Natural killer cell treated with Interleukin-12 subunit alpha and Interleukin-12 subunit beta and Interleukin-15 and Interleukin-18, amount 100 ng/mL, for 72 hours (primary cell): ENCODE data around the gene ATP5PB. TPM values are rescaled to one million over a fixed set of nuclear protein-coding genes. Genes with fewer than 3 reads are reported as not detected.

Source experiments
- ATAC-seq, 2 donors: fragments of 150-1000 bp; cut with Tn5 transposase in 1 of 2; sonication (Bioruptor Pico), chemical (Tn5 transposase) in 1 of 2; 2 replicates each; pipeline ENCODE4 v1.10.0; 2021
- DNase-seq: peaks from one replicate; pipeline ENCODE4 v3.0.0; 2022; ENCODE audit warnings: low spot score
- H3K27ac Mint-ChIP-seq, 2 donors: 1 replicate in 1 of 2; 2 replicates in 1 of 2; pipeline ENCODE4 v1.8.0; 2022; ENCODE audit warnings: mixed read lengths in 2 of 2, mild to moderate bottlenecking in 1 of 2, moderate library complexity in 1 of 2
- H3K27me3 Mint-ChIP-seq, 2 donors: 1 replicate in 1 of 2; 2 replicates in 1 of 2; pipeline ENCODE4 v1.8.0; 2022; ENCODE audit warnings: mixed read lengths in 2 of 2
- H3K36me3 Mint-ChIP-seq: one replicate; pipeline ENCODE4 v1.8.0; 2022; ENCODE audit warnings: mixed read lengths
- H3K4me1 Mint-ChIP-seq, 2 donors: 1 replicate in 1 of 2; 2 replicates in 1 of 2; pipeline ENCODE4 v1.8.0; 2022; ENCODE audit warnings: low read depth in 2 of 2, mixed read lengths in 2 of 2, mild to moderate bottlenecking in 1 of 2
- H3K4me3 Mint-ChIP-seq: one replicate; pipeline ENCODE4 v1.8.0; 2022; ENCODE audit warnings: mixed read lengths
- H3K9me3 Mint-ChIP-seq: 2 replicates; pipeline ENCODE4 v1.8.0; 2022; ENCODE audit warnings: mixed read lengths
- total RNA-seq, 2 donors: library from RNA; stranded (reverse); gene quantifications; one replicate each; pipeline ENCODE4 v1.2.3, GENCODE V29; 2022

ATP5PB gene
- total RNA-seq, 2 donors from 2014 or later = 188 to 272 TPM

DNA sequence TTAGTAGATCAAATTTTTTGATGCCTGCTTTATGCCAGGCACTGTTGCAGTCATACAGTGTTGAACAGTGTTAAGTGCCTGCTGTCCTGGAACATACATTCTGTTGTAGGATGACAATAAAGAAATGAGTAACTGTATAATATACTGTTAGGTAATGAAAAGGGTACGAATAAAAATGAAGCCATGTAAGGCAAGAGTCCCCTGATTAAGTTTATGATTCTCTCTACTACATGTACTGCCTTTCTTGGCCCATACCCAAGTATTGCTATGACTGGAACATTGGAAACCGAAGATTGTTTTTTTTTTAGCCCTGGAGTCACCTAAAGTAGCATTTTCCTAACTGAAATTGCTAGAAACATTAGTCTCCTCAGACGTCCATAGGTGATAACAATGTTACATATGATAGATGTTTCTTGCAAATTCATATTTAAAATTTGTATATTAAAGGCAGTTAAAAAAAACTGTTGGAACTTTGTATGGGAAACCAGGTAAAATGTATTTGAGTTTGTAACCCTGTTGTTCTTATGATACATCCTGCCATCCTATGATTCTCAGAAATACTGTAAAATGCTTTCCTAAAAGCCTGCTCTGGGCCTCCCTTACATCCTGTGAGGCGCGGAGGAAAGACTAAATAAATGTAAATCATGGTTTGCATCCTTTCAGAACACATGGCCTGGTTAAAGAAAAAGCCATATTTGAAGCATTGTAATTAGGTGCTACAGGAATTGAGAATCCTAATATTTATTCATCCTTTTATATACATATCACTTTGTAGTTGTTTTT lies 5.8 kb downstream of the ATP5PB start:
- ATAC-seq = peak in 1 of 2 donors; percentile 78
- peaks cover 34% of the 10 kb centered on the region for H3K36me3 Mint-ChIP-seq
- H3K27me3 Mint-ChIP-seq = no peaks in the 10 kb centered on the region
- peak overlapping the region; percentile 23 to 76 for H3K27ac Mint-ChIP-seq
- H3K9me3 Mint-ChIP-seq = no peaks in the 10 kb centered on the region
- H3K4me1 Mint-ChIP-seq = peaks cover 41 to 47% of the 10 kb centered on the region in 2 donors
- no peak for DNase-seq
- peak overlapping the region; percentile 60 for H3K4me3 Mint-ChIP-seq

DNA sequence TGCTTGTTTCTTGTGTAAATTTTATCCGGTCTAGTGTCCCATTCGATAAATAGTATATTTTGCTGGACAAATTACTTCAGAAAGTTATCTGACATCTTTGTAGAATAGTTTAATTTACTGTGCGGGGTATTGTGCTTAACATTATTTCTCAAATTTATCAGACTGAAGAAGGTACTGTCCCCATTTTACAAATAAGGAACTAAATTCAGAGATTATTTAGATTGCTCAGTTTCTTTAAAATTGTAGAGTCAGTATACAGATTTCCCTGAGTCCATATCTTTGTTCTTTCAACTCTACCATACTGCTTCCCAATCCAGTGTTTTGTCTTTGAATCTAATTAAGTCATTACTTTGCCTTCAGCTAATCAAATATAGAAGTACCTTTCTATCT lies 6.4 kb downstream of the ATP5PB start:
- DNase-seq (no peak), ATAC-seq (no peak)
- H3K27me3 Mint-ChIP-seq = no peaks in the 10 kb centered on the region
- peak overlapping the region; percentile 60 for H3K4me3 Mint-ChIP-seq
- H3K36me3 Mint-ChIP-seq = peaks cover 35% of the 10 kb centered on the region
- no peaks in the 10 kb centered on the region for H3K9me3 Mint-ChIP-seq
- H3K4me1 Mint-ChIP-seq = peaks cover 40 to 41% of the 10 kb centered on the region in 2 donors
- H3K27ac Mint-ChIP-seq = peak overlapping the region; percentile 23 to 76

DNA sequence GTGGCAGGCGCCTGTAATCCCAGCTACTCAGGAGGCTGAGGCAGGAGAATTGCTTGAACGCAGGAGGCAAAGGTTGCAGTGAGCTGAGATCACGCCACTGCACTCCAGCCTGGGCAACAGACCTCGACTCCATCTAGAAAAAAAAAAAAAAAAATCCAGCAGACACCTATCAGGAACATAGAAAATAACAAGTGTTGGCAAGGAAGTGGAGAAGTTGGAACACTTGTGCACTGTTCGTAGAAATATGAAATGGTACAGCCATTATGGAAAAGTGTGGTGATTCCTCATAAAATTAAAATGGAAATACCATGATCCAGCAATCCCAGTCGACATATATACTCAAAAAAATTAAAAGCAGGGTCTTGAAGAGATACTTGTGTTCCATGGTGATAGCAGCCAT lies 12.5 kb downstream of the ATP5PB start:
- ATAC-seq (no peak), DNase-seq (no peak)
- Mint-ChIP-seq H3K27me3 (no peaks in the 10 kb centered on the region), H3K4me1 (peaks cover 2 to 10% of the 10 kb centered on the region in 2 donors), H3K4me3 (no peak overlapping the region), H3K9me3 (no peaks in the 10 kb centered on the region), H3K27ac (no peak overlapping the region), H3K36me3 (peaks cover 37% of the 10 kb centered on the region)

DNA sequence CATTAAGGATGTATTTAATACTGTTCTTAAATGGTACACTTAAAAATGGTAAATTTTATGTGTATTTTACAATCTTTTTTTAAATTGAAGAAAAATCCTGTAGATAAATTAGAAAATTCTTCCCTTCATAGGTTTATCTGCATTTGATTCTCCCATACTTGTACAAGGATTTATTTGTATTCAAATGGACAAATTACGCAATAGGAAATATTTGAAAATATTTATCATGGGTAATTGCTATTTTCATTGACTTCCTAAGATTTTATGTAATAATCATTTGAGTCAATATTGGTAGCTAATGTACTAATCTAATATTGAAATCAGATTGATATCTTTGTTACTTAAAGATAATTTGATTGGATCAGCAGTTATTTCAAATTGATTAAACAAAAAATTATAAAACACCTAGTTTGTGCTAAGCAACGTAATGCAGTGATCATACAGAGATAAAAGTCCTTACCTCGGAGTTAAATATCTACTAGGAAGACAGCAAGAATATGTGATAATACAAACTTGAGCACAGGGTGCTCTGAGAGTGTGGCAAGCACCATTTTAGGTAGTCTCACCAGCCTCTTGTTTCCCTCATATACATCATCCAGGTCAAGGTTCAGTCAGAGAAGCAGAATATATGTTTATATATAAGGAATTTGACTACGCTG lies 13.2 kb downstream of the ATP5PB start:
- Mint-ChIP-seq H3K4me1 (peaks cover 2 to 10% of the 10 kb centered on the region in 2 donors), H3K27ac (no peak overlapping the region), H3K27me3 (no peaks in the 10 kb centered on the region), H3K4me3 (no peak overlapping the region), H3K9me3 (no peaks in the 10 kb centered on the region), H3K36me3 (peaks cover 36% of the 10 kb centered on the region)
- DNase-seq (no peak), ATAC-seq (no peak)

DNA sequence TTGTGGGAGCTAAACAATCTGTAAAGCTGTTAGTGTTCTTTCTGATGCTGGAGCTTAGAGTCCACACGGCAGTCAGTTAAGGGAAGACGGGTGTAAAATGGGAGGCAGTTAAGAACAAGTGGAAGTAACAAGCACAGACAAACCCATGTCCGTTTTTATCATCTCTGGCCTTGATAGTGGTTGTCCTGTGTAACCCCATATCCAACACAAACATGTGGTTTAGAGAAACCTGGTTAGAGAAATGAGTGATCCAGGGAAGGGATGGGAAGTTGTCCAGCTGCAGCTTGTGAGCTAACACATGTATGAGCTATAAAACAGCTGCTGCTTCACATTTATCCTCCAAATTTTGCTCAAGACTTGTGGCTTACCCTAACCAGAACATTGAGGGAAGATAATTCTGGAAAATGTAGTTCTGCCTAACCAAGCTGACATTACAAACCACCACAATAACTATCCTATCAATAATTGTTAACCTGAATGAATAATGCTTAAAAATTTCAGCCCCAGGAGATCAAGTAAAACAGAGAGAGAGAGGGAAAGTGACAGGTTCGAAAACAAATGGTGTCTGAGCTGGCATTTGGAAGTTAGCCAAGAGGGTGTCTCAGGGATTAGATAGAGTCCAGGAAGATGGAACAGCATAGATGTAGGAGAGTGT lies 13.9 kb downstream of the ATP5PB start:
- H3K36me3 Mint-ChIP-seq = peaks cover 30% of the 10 kb centered on the region
- H3K9me3 Mint-ChIP-seq = no peaks in the 10 kb centered on the region
- no peak for DNase-seq
- H3K27me3 Mint-ChIP-seq = no peaks in the 10 kb centered on the region
- peak overlapping the region; percentile 18 to 21 for H3K27ac Mint-ChIP-seq
- H3K4me1 Mint-ChIP-seq = peaks cover 2 to 10% of the 10 kb centered on the region in 2 donors
- no peak for ATAC-seq
- H3K4me3 Mint-ChIP-seq = no peak overlapping the region

DNA sequence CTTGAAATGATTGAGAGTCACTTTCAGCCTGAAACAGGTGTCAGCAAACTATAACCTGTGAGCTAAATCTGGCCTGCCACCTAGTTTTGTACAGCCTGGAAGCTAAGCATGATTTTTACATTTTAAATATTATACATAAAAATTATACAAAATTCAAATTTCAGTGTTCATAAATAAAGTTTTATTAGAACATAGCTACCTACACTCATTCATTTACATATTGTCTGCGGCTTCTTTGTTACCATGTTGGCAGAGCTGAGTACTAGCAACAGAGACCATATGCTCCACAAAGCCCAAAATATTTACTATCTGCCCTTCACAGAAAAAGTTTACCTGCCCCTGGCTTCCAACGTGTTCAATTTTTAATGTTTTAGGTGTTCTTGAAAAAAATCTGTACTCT lies 16.5 kb downstream of the ATP5PB start:
- Mint-ChIP-seq H3K27ac (no peak overlapping the region), H3K4me3 (no peak overlapping the region), H3K27me3 (no peaks in the 10 kb centered on the region), H3K9me3 (no peaks in the 10 kb centered on the region), H3K4me1 (peaks cover under 1 to 10% of the 10 kb centered on the region in 2 donors), H3K36me3 (peaks cover 26% of the 10 kb centered on the region)
- DNase-seq (no peak), ATAC-seq (no peak)

DNA sequence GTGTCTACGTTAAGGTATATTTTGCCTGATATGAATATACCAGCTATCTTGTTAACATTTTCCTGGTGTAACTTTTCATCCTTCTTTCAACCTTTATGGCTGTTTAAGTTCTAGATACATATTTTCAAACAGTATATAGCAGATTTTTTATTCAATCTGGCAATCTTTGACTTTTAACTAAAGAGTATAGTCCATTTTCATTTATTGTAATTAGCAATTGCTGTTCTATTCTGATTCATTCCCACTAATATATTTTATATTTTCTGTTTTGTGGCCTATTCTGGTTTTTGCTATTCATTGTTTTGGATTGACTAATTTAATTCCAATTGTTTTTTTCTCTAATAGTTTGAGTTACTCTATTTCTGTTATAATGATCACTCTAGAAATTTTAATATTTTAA lies 17.2 kb downstream of the ATP5PB start:
- Mint-ChIP-seq H3K4me3 (no peak overlapping the region), H3K27me3 (no peaks in the 10 kb centered on the region), H3K36me3 (peaks cover 23% of the 10 kb centered on the region), H3K27ac (no peak overlapping the region), H3K4me1 (peaks cover 0 to 10% of the 10 kb centered on the region in 2 donors), H3K9me3 (no peaks in the 10 kb centered on the region)
- DNase-seq (no peak), ATAC-seq (no peak)

DNA sequence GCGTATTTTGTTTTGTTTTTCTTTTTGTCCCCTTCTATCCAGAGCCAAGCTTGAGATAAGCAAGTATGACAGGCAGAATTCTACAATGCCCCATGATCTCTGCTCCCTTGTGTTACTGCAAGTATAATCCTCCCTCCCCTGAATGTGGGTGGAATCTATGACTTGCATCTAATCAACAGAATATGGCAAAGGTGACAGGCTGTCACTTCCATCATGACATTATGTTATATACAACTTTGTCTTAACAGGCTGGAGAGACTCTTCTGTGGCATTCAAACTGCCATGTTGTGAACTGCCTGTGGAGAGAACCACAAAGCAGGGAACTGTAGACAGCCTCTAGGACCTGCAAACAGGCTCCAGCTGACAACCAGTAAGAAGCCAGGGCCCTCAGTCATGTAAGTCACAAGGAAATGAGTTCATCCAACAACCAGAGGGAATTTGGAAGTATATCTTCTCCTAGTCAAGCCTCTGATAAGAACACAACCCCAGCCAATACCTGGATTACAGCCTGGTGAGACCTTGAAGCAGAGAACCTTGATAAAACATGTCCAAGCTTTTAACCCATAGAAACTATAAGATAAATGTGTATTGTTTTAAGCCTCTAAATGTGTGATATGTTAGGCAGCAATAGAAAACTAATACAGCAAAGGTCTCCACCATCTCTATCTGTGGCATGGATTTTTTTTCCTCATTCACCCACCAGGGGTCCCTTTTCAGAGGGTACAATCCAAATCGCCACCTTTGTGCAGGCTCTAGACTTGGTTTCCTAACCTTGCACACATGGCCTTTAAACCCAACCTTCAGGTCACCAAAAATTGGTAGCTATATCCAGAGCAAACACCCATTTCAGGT lies 18.8 kb downstream of the ATP5PB start:
- DNase-seq (no peak), ATAC-seq (no peak)
- Mint-ChIP-seq H3K27ac (no peak overlapping the region), H3K4me1 (peaks cover 7 to 11% of the 10 kb centered on the region in 2 donors), H3K4me3 (no peak overlapping the region), H3K9me3 (no peaks in the 10 kb centered on the region), H3K36me3 (peaks cover 12% of the 10 kb centered on the region), H3K27me3 (no peaks in the 10 kb centered on the region)

DNA sequence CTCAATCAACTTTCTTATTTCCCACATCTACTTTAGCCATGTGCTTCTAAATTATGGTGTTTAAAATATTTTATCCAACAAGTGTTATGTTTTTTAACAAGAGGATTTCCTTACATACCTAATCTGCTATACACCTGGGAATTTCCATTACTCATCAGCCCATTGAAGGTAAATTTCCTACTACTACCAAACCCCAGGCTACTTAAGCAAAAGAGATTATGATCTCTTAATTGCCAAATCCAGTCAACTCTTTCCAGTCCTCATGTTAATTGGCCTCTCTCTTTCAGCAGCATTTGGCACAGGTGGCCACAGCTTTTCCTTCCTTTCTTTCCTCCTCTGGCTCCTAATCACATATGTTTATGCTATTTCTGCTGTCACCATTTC lies 19.4 kb downstream of the ATP5PB start:
- H3K9me3 Mint-ChIP-seq = no peaks in the 10 kb centered on the region
- peaks cover 7% of the 10 kb centered on the region for H3K36me3 Mint-ChIP-seq
- no peak for ATAC-seq
- peaks cover 7 to 8% of the 10 kb centered on the region in 2 donors for H3K4me1 Mint-ChIP-seq
- no peaks in the 10 kb centered on the region for H3K27me3 Mint-ChIP-seq
- no peak for DNase-seq
- no peak overlapping the region for H3K4me3 Mint-ChIP-seq
- H3K27ac Mint-ChIP-seq = no peak overlapping the region

DNA sequence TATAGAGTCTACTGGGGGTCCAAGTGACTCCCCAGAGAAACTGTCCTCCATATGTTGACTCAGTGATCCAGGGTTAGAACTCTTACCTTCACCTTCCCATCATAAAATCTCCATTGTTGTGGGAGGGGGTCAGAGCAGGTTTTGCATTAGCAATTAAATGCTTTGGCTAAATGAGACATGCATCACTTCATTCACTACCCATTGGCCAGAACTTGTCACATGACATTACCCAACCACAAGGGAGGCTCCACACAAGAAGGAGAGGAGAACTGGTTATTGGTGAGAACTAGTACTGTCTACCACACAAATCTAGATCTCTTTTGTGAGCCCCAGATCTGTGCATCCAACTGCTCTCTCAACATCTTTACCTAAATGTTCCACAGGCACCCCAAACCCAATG lies 20.3 kb downstream of the ATP5PB start:
- H3K4me1 Mint-ChIP-seq = peaks cover 13% of the 10 kb centered on the region in 2 donors
- DNase-seq (no peak), ATAC-seq (no peak)
- peaks cover 7% of the 10 kb centered on the region for H3K36me3 Mint-ChIP-seq
- H3K27me3 Mint-ChIP-seq = no peaks in the 10 kb centered on the region
- H3K9me3 Mint-ChIP-seq = no peaks in the 10 kb centered on the region
- H3K4me3 Mint-ChIP-seq = no peak overlapping the region
- no peak overlapping the region for H3K27ac Mint-ChIP-seq

DNA sequence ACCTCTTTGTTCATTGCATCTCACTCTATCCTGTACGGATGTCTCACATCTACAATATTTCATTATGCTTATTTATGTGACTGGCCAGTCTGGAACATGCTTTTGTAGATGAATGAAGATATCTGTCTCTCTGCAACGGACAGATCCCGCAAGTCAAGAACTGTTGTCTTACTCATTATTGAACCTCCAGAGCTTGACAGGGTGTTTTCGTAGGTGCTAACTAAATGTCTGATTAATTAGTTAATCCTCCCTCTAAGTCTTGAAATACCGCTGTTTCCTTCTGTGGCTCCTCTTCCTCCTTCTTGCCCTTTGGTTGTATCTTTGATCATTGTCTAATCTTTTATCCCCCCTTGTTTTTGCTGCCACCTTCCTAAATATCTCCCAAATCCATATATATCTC lies 21.3 kb downstream of the ATP5PB start:
- Mint-ChIP-seq H3K4me1 (peaks cover 18 to 20% of the 10 kb centered on the region in 2 donors), H3K4me3 (no peak overlapping the region), H3K36me3 (no peaks in the 10 kb centered on the region), H3K27ac (no peak overlapping the region), H3K27me3 (no peaks in the 10 kb centered on the region), H3K9me3 (no peaks in the 10 kb centered on the region)
- ATAC-seq (peak; percentile 30 to 43), DNase-seq (no peak)

DNA sequence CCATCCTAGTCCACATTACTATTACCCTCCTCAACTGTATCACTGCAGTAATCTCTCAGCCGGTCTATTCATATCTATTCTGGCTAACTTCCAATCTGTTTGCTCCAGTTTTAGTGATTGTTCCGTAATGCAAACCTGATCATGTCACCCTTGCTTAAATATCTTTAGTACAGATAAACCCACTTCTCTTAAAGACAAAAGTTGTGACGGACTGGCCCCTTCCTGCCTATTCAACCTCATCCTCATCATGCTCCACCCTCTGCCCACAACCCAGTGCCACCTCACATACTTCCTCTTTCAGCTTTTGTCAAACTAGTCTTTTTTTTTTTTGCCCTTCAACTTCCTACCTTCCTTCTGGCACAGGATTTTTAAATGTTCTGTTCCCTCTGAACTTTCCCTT lies 21.7 kb downstream of the ATP5PB start:
- peak; percentile 87 to 91 for ATAC-seq
- Mint-ChIP-seq H3K27ac (no peak overlapping the region), H3K4me3 (no peak overlapping the region), H3K36me3 (no peaks in the 10 kb centered on the region), H3K4me1 (peaks cover 23 to 24% of the 10 kb centered on the region in 2 donors), H3K27me3 (no peaks in the 10 kb centered on the region), H3K9me3 (no peaks in the 10 kb centered on the region)
- DNase-seq = peak; percentile 77

DNA sequence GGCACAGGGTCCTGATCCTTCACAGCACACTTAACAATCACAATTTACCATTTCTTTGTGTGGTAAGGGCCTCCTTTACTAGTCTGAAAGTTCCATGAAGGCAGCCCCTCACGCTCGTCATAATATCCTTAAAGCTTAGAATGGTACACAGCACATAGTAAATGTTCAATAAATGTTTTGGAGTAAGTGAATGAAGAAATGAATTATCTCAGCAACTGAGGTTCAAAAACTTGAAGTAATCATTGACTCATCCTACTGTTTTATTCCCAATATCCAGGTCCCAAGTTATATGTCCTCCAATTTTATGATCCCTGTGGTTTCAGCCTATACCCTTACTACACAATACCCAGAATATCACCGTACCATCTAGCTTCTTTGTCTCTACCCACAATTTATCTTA lies 22.3 kb downstream of the ATP5PB start:
- DNase-seq (no peak), ATAC-seq (no peak)
- no peaks in the 10 kb centered on the region for H3K36me3 Mint-ChIP-seq
- H3K4me3 Mint-ChIP-seq = no peak overlapping the region
- peaks cover 25 to 29% of the 10 kb centered on the region in 2 donors for H3K4me1 Mint-ChIP-seq
- no peak overlapping the region for H3K27ac Mint-ChIP-seq
- no peaks in the 10 kb centered on the region for H3K9me3 Mint-ChIP-seq
- H3K27me3 Mint-ChIP-seq = no peaks in the 10 kb centered on the region
